K562 (cell line): ENCODE results near the gene UQCRC2. TPM values are rescaled to one million over a fixed set of nuclear protein-coding genes. Genes with fewer than 3 reads are reported as not detected.

Source experiments
- ARNT ChIP-seq, 2 experiments: fragments of 450-650 bp; IDR thresholded peaks; 2 replicates each; pipeline ENCODE4 v1.6.1; 2016; ENCODE audit warnings: mild to moderate bottlenecking in 1 of 2
- CREM ChIP-seq: IDR thresholded peaks from 2 replicates; pipeline ENCODE4 v1.6.1; 2014; ENCODE audit warnings: antibody characterized with exemption, low read depth
- FOXM1 ChIP-seq, 2 experiments: fragments of 450-650 bp in 1 of 2; sonication (generic) in 1 of 2; formaldehyde crosslinking in 1 of 2; IDR thresholded peaks; 2 replicates each; pipeline versions ENCODE4 v1.6.1 to v1.9.0; 2017 to 2022; ENCODE audit warnings: low read depth in 2 of 2, mild to moderate bottlenecking in 2 of 2, missing genetic modification reagents in 1 of 2, moderate library complexity in 1 of 2
- MAFF ChIP-seq: IDR thresholded peaks from 2 replicates; pipeline ENCODE4 v1.6.1; 2012; ENCODE audit warnings: low read length, improper control_type of control experiment
- POLR2AphosphoS2 ChIP-seq: IDR thresholded peaks from 2 replicates; pipeline ENCODE4 v1.6.1; 2012; ENCODE audit warnings: low read length, improper control_type of control experiment
- RBM25 ChIP-seq: fragments of 200-400 bp; formaldehyde crosslinking; IDR thresholded peaks from 2 replicates; pipeline ENCODE4 v1.6.1; 2018; ENCODE audit warnings: low read length, low read depth, moderate library complexity; ENCODE audit not compliant: severe bottlenecking
- SIN3B ChIP-seq: fragments of 450-650 bp; IDR thresholded peaks from 2 replicates; pipeline ENCODE4 v1.6.1; 2017; ENCODE audit warnings: low read depth, mild to moderate bottlenecking, moderate library complexity
- TBP ChIP-seq: optimal IDR thresholded peaks from 2 replicates; pipeline ENCODE3; 2011; ENCODE audit warnings: low read depth, low read length, improper control_type of control experiment
- ZNF583 ChIP-seq: fragments of 250-450 bp; sonication (Bioruptor Pico); IDR thresholded peaks from 2 replicates; pipeline ENCODE4 v1.4.0; 2020
- ZNF764 ChIP-seq: fragments of 250-450 bp; sonication (Bioruptor Pico); IDR thresholded peaks from 2 replicates; pipeline ENCODE4 v1.4.0; 2020; ENCODE audit warnings: low read depth, mild to moderate bottlenecking, moderate library complexity
- polyA plus RNA-seq, 8 experiments: library from polyadenylated mRNA; depleted of rRNA in 4 of 8; stranded (reverse) in 5 of 8; unstranded in 3 of 8; fragments of >200 nt; fragmentation: Nextera tagmentation in 2 of 8; fragmentation: Illumina TruSeq in 1 of 8; extraction: Ambion mirVana in 2 of 8; extraction: Trizol in 1 of 8; gene quantifications; 2 replicates each; pipeline versions ENCODE4 v1.2.1 to v1.2.3, GENCODE V29; 2011 to 2014; ENCODE audit warnings: inconsistent platforms in 1 of 8, missing spikeins in 1 of 8
- total RNA-seq, 7 experiments: library from RNA; depleted of rRNA in 6 of 7; stranded (reverse); fragments of >200 nt in 6 of 7; fragmentation: Illumina TruSeq in 2 of 7; extraction: Trizol in 2 of 7; gene quantifications; 2 replicates each; pipeline versions ENCODE4 v1.2.1 to v1.2.3, GENCODE V29; 2011 to 2021; ENCODE audit warnings: low replicate concordance in 1 of 7
- TF ChIP-seq, protein P1 (sequence below): fragments of 250-450 bp; sonication (Bioruptor Pico); IDR thresholded peaks from 2 replicates; pipeline ENCODE4 v1.5.0; 2022; ENCODE audit warnings: mild to moderate bottlenecking
- TF ChIP-seq, protein P2 (sequence below), 2 experiments: fragments of 450-650 bp; IDR thresholded peaks; 2 replicates each; pipeline ENCODE4 v1.6.1; 2016
- TF ChIP-seq, protein P3 (sequence below): fragments of 450-650 bp; IDR thresholded peaks from 2 replicates; pipeline ENCODE4 v1.6.1; 2016; ENCODE audit warnings: mild to moderate bottlenecking, moderate library complexity

UQCRC2 gene
- total and polyA plus RNA-seq, 9 of the 15 experiments (the other 6 are each of a cell fraction or from before 2014, with no cell fraction given) = 177 to 516 (median 319) TPM

DNA sequence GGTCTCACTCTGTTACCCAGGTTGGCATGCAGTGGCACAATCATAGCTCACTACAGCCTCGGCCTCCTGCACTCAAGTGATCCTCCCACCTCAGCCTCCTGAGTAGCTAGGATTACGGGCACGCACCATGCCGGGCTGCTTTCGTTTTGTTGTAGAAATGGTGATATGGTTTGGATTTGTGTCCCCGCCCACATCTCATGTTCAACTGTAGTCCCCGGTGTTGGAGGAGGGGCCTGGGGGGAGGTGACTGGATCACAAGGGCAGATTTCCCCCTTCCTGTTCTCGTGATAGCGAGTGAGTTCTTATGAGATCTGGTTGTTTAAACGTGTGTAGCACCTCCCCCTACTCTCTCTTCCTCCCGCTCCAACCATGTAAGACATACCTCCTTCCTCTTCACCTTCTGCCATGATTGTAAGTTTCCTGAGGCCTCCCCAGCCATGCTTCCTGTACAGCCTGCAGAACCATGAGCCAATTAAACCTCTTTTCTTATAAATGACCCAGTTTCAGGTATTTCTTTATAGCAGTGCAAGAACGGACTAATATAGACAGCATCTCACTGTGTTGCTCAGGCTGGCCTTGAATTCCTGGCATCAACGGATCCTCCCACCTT is 41.8 kb downstream of the UQCRC2 start (continued):
- TF ChIP-seq, protein P1, sequence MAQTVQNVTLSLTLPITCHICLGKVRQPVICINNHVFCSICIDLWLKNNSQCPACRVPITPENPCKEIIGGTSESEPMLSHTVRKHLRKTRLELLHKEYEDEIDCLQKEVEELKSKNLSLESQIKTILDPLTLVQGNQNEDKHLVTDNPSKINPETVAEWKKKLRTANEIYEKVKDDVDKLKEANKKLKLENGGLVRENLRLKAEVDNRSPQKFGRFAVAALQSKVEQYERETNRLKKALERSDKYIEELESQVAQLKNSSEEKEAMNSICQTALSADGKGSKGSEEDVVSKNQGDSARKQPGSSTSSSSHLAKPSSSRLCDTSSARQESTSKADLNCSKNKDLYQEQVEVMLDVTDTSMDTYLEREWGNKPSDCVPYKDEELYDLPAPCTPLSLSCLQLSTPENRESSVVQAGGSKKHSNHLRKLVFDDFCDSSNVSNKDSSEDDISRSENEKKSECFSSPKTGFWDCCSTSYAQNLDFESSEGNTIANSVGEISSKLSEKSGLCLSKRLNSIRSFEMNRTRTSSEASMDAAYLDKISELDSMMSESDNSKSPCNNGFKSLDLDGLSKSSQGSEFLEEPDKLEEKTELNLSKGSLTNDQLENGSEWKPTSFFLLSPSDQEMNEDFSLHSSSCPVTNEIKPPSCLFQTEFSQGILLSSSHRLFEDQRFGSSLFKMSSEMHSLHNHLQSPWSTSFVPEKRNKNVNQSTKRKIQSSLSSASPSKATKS (CRISPR knock-in tag) = no peak
- TF ChIP-seq ARNT (IDR thresholded peaks at IDR 0.05) (no peak), ZNF764 (CRISPR knock-in tag) (no peak), CREM (no peak), RBM25 (peak; percentile 62), FOXM1 (IDR thresholded peaks at IDR 0.05; ENCODE audit: low read depth) (peak; percentile 46; the same call in 1 of the 2 replicates), FOXM1 (CRISPR knock-in tag; IDR thresholded peaks at IDR 0.05; ENCODE audit: low read depth) (no peak), ZNF583 (CRISPR knock-in tag) (no peak), TBP (peak; percentile 48), SIN3B (no peak), MAFF (0 out of 2 replicates have a peak, but pooled peaks have one; percentile 5), POLR2AphosphoS2 (no peak)
- TF ChIP-seq, protein P2, sequence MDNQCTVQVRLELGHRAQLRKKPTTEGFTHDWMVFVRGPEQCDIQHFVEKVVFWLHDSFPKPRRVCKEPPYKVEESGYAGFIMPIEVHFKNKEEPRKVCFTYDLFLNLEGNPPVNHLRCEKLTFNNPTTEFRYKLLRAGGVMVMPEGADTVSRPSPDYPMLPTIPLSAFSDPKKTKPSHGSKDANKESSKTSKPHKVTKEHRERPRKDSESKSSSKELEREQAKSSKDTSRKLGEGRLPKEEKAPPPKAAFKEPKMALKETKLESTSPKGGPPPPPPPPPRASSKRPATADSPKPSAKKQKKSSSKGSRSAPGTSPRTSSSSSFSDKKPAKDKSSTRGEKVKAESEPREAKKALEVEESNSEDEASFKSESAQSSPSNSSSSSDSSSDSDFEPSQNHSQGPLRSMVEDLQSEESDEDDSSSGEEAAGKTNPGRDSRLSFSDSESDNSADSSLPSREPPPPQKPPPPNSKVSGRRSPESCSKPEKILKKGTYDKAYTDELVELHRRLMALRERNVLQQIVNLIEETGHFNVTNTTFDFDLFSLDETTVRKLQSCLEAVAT (IDR thresholded peaks at IDR 0.05) = no peak
- TF ChIP-seq, protein P3, sequence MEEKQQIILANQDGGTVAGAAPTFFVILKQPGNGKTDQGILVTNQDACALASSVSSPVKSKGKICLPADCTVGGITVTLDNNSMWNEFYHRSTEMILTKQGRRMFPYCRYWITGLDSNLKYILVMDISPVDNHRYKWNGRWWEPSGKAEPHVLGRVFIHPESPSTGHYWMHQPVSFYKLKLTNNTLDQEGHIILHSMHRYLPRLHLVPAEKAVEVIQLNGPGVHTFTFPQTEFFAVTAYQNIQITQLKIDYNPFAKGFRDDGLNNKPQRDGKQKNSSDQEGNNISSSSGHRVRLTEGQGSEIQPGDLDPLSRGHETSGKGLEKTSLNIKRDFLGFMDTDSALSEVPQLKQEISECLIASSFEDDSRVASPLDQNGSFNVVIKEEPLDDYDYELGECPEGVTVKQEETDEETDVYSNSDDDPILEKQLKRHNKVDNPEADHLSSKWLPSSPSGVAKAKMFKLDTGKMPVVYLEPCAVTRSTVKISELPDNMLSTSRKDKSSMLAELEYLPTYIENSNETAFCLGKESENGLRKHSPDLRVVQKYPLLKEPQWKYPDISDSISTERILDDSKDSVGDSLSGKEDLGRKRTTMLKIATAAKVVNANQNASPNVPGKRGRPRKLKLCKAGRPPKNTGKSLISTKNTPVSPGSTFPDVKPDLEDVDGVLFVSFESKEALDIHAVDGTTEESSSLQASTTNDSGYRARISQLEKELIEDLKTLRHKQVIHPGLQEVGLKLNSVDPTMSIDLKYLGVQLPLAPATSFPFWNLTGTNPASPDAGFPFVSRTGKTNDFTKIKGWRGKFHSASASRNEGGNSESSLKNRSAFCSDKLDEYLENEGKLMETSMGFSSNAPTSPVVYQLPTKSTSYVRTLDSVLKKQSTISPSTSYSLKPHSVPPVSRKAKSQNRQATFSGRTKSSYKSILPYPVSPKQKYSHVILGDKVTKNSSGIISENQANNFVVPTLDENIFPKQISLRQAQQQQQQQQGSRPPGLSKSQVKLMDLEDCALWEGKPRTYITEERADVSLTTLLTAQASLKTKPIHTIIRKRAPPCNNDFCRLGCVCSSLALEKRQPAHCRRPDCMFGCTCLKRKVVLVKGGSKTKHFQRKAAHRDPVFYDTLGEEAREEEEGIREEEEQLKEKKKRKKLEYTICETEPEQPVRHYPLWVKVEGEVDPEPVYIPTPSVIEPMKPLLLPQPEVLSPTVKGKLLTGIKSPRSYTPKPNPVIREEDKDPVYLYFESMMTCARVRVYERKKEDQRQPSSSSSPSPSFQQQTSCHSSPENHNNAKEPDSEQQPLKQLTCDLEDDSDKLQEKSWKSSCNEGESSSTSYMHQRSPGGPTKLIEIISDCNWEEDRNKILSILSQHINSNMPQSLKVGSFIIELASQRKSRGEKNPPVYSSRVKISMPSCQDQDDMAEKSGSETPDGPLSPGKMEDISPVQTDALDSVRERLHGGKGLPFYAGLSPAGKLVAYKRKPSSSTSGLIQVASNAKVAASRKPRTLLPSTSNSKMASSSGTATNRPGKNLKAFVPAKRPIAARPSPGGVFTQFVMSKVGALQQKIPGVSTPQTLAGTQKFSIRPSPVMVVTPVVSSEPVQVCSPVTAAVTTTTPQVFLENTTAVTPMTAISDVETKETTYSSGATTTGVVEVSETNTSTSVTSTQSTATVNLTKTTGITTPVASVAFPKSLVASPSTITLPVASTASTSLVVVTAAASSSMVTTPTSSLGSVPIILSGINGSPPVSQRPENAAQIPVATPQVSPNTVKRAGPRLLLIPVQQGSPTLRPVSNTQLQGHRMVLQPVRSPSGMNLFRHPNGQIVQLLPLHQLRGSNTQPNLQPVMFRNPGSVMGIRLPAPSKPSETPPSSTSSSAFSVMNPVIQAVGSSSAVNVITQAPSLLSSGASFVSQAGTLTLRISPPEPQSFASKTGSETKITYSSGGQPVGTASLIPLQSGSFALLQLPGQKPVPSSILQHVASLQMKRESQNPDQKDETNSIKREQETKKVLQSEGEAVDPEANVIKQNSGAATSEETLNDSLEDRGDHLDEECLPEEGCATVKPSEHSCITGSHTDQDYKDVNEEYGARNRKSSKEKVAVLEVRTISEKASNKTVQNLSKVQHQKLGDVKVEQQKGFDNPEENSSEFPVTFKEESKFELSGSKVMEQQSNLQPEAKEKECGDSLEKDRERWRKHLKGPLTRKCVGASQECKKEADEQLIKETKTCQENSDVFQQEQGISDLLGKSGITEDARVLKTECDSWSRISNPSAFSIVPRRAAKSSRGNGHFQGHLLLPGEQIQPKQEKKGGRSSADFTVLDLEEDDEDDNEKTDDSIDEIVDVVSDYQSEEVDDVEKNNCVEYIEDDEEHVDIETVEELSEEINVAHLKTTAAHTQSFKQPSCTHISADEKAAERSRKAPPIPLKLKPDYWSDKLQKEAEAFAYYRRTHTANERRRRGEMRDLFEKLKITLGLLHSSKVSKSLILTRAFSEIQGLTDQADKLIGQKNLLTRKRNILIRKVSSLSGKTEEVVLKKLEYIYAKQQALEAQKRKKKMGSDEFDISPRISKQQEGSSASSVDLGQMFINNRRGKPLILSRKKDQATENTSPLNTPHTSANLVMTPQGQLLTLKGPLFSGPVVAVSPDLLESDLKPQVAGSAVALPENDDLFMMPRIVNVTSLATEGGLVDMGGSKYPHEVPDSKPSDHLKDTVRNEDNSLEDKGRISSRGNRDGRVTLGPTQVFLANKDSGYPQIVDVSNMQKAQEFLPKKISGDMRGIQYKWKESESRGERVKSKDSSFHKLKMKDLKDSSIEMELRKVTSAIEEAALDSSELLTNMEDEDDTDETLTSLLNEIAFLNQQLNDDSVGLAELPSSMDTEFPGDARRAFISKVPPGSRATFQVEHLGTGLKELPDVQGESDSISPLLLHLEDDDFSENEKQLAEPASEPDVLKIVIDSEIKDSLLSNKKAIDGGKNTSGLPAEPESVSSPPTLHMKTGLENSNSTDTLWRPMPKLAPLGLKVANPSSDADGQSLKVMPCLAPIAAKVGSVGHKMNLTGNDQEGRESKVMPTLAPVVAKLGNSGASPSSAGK = peak; percentile 67
